SK-N-SH treated with all-trans-retinoic acid at 6 μM for 48 hours (cell line): ENCODE results near the gene CLCA1.

Experiments
- ATAC-seq: fragments of 200-7000 bp; cut with Tn5 transposase; 3 replicates; pipeline ENCODE4 v1.9.1; 2020; ENCODE audit warnings: mild to moderate bottlenecking, moderate library complexity
- BACH2 ChIP-seq: fragments of 250-450 bp; sonication (Bioruptor Pico); IDR thresholded peaks from 2 replicates; pipeline ENCODE4 v1.9.0; 2021; ENCODE audit warnings: mild to moderate bottlenecking, borderline replicate concordance
- CREB5 ChIP-seq: fragments of 250-450 bp; sonication (Bioruptor Pico); IDR thresholded peaks from 2 replicates; pipeline ENCODE4 v1.5.1; 2020; ENCODE audit warnings: low read depth, mild to moderate bottlenecking, moderate library complexity
- CSDC2 ChIP-seq: fragments of 250-450 bp; sonication (Bioruptor Pico); IDR thresholded peaks from 2 replicates; pipeline ENCODE4 v1.5.0; 2020; ENCODE audit warnings: mild to moderate bottlenecking, moderate library complexity
- CSRNP3 ChIP-seq: fragments of 250-450 bp; sonication (Bioruptor Pico); IDR thresholded peaks from 2 replicates; pipeline ENCODE4 v1.5.1; 2021; ENCODE audit warnings: mild to moderate bottlenecking, moderate library complexity
- GLIS3 ChIP-seq: fragments of 250-450 bp; sonication (Bioruptor Pico); IDR thresholded peaks from 2 replicates; pipeline ENCODE4 v1.5.0; 2020; ENCODE audit warnings: mild to moderate bottlenecking, moderate library complexity
- ISL1 ChIP-seq: fragments of 250-450 bp; sonication (Bioruptor Pico); IDR thresholded peaks from 2 replicates; pipeline ENCODE4 v2.1.2; 2022; ENCODE audit warnings: mild to moderate bottlenecking, moderate library complexity
- OSR1 ChIP-seq: fragments of 250-450 bp; sonication (Bioruptor Pico); IDR thresholded peaks from 2 replicates; pipeline ENCODE4 v1.8.0; 2022; ENCODE audit warnings: moderate library complexity, mild to moderate bottlenecking, inconsistent platforms
- PATZ1 ChIP-seq: fragments of 250-450 bp; sonication (Bioruptor Pico); IDR thresholded peaks from 2 replicates; pipeline ENCODE4 v1.8.0; 2020; ENCODE audit warnings: mild to moderate bottlenecking, moderate library complexity, borderline replicate concordance
- PPARA ChIP-seq: fragments of 250-450 bp; sonication (Bioruptor Pico); IDR thresholded peaks from 2 replicates; pipeline ENCODE4 v1.5.0; 2020; ENCODE audit warnings: mild to moderate bottlenecking, borderline replicate concordance
- RARB ChIP-seq: fragments of 250-450 bp; sonication (Bioruptor Pico); IDR thresholded peaks from 2 replicates; pipeline ENCODE4 v1.8.0; 2021; ENCODE audit warnings: mild to moderate bottlenecking, moderate library complexity
- SNAI2 ChIP-seq: fragments of 250-450 bp; sonication (Bioruptor Pico); IDR thresholded peaks from 2 replicates; pipeline ENCODE4 v1.5.0; 2020; ENCODE audit warnings: mild to moderate bottlenecking, moderate library complexity
- TSHZ2 ChIP-seq: fragments of 250-450 bp; sonication (Bioruptor Pico); IDR thresholded peaks from 2 replicates; pipeline ENCODE4 v1.5.0; 2020; ENCODE audit warnings: mild to moderate bottlenecking, moderate library complexity
- ZC3H10 ChIP-seq: fragments of 250-450 bp; sonication (Bioruptor Pico); IDR thresholded peaks from 2 replicates; pipeline ENCODE4 v1.5.1; 2021; ENCODE audit warnings: mild to moderate bottlenecking, moderate library complexity
- ZFP3 ChIP-seq: fragments of 250-450 bp; sonication (Bioruptor Pico); IDR thresholded peaks from 2 replicates; pipeline ENCODE4 v1.5.0; 2020; ENCODE audit warnings: mild to moderate bottlenecking, moderate library complexity
- ZFP30 ChIP-seq: fragments of 450-650 bp; formaldehyde crosslinking; IDR thresholded peaks from 2 replicates; pipeline ENCODE4 v1.5.0; 2022; ENCODE audit warnings: mild to moderate bottlenecking, moderate library complexity
- ZNF565 ChIP-seq: fragments of 450-650 bp; formaldehyde crosslinking; conservative IDR thresholded peaks from 2 replicates; pipeline ENCODE4 v1.5.0; 2020; ENCODE audit warnings: low read depth, mild to moderate bottlenecking, moderate library complexity
- ZNF70 ChIP-seq: fragments of 450-650 bp; formaldehyde crosslinking; IDR thresholded peaks from 2 replicates; pipeline ENCODE4 v1.5.0; 2020; ENCODE audit warnings: mild to moderate bottlenecking, moderate library complexity
- ZNF8 ChIP-seq: fragments of 450-650 bp; formaldehyde crosslinking; IDR thresholded peaks from 2 replicates; pipeline ENCODE4 v1.5.0; 2020; ENCODE audit warnings: mild to moderate bottlenecking, moderate library complexity

CLCA1 gene

GRCh38 chr1:86429122-86429725 lies 39.5 kb upstream of the CLCA1 start (continued):
- TF ChIP-seq ZC3H10 (CRISPR knock-in tag), result no peak

- ATAC-seq, result no peak
- TF ChIP-seq CSDC2 (CRISPR knock-in tag) (no peak), ZFP3 (CRISPR knock-in tag) (no peak), OSR1 (CRISPR knock-in tag) (no peak), PPARA (no peak), SNAI2 (no peak), GLIS3 (CRISPR knock-in tag) (no peak), BACH2 (CRISPR knock-in tag) (no peak), ZFP30 (CRISPR knock-in tag) (no peak), ZNF8 (CRISPR knock-in tag) (no peak), ISL1 (CRISPR knock-in tag) (no peak), CREB5 (CRISPR knock-in tag) (no peak)
Measured at GRCh38 chr1:86429835-86430234, 38.9 kb upstream of the CLCA1 start.

GRCh38 chr1:86430376-86430775 lies 38.4 kb upstream of the CLCA1 start:
- no peak for ATAC-seq
- TF ChIP-seq ZNF8 (CRISPR knock-in tag) (no peak), SNAI2 (no peak), ZFP30 (CRISPR knock-in tag) (no peak), ZFP3 (CRISPR knock-in tag) (no peak), BACH2 (CRISPR knock-in tag) (no peak), PPARA (no peak), RARB (CRISPR knock-in tag) (no peak), ZNF70 (no peak), CSRNP3 (no peak)

- TF ChIP-seq RARB (CRISPR knock-in tag) (no peak), SNAI2 (no peak), BACH2 (CRISPR knock-in tag) (no peak), TSHZ2 (CRISPR knock-in tag) (no peak), ZNF565 (CRISPR knock-in tag) (no peak), ZFP30 (CRISPR knock-in tag) (no peak)
- ATAC-seq, result no peak
Measured at GRCh38 chr1:86434059-86434458, 34.7 kb upstream of the CLCA1 start.

GRCh38 chr1:86435327-86435726 lies 33.4 kb upstream of the CLCA1 start:
- no peak for ATAC-seq
- TF ChIP-seq ISL1 (CRISPR knock-in tag) (no peak), CSDC2 (CRISPR knock-in tag) (no peak), ZNF565 (CRISPR knock-in tag) (no peak)

GRCh38 chr1:86436041-86436440 lies 32.7 kb upstream of the CLCA1 start:
- TF ChIP-seq BACH2 (CRISPR knock-in tag) (no peak), PATZ1 (CRISPR knock-in tag) (no peak), CSDC2 (CRISPR knock-in tag) (no peak)

More at GRCh38 chr1:86436041-86436440, 32.7 kb upstream of the CLCA1 start:
- ATAC-seq, result no peak
